Stimulated activated naive CD8-positive, alpha-beta T cell treated with anti-CD3 and anti-CD28 coated beads, Interleukin-15, Interleukin-2, amounts not matched to agents 100 U/mL and 50 U/mL, for 24 hours (primary cell): ENCODE data around the gene CGB8.

Experiments
- ATAC-seq: fragments of 150-1000 bp; cut with Tn5 transposase; one replicate; pipeline ENCODE4 v1.10.0; 2021
- DNase-seq: peaks from one replicate; pipeline ENCODE4 v3.0.0; 2021

The CGB8 gene

GRCh38 chr19:49006905-49007304 lies 42.0 kb downstream of the CGB8 start:
- ATAC-seq (no peak), DNase-seq (no peak)

- ATAC-seq (no peak), DNase-seq (no peak)
These were observed 43.8 kb downstream of the CGB8 start for GRCh38 chr19:49004964-49005614.

GRCh38 chr19:49004133-49004532 lies 44.8 kb downstream of the CGB8 start:
- ATAC-seq, result no peak

GRCh38 chr19:48999481-49000325 lies 49.2 kb downstream of the CGB8 start:
- DNase-seq (peak; percentile 73), ATAC-seq (peak; percentile 77)

More at GRCh38 chr19:49004133-49004532, 44.8 kb downstream of the CGB8 start:
- DNase-seq, result no peak

- DNase-seq (peak; percentile 75), ATAC-seq (no peak)
These were observed 50.9 kb downstream of the CGB8 start for GRCh38 chr19:48997972-48998371.
